Transverse colon (tissue), 4 donors: ENCODE results near the gene CHGA.

Experiments
- CTCF ChIP-seq, 5 experiments: fragments of 200-600 bp in 3 of 5; fragments of 450-650 bp in 2 of 5; sonication (generic) in 3 of 5; IDR thresholded peaks; 1 replicate in 2 of 5; 2 replicates in 3 of 5; pipeline ENCODE4 v1.5.1; 2016 to 2017; ENCODE audit warnings: antibody characterized with exemption in 5 of 5, inconsistent platforms in 3 of 5, mild to moderate bottlenecking in 2 of 5, moderate library complexity in 1 of 5
- POLR2A ChIP-seq: fragments of 450-650 bp; IDR thresholded peaks from one replicate; pipeline ENCODE4 v1.6.1; 2016; ENCODE audit warnings: antibody characterized with exemption, mild to moderate bottlenecking, moderate library complexity
- POLR2AphosphoS5 ChIP-seq, 3 donors: sonication (generic); formaldehyde crosslinking; IDR thresholded peaks; one replicate each; pipeline ENCODE4 v1.6.1; 2016; ENCODE audit warnings: antibody characterized with exemption in 3 of 3

- TF ChIP-seq CTCF (IDR thresholded peaks at IDR 0.05) (no peak), POLR2A (no peak), POLR2AphosphoS5 (IDR thresholded peaks at IDR 0.05) (no peak)
These were observed 5.3 kb downstream of the CHGA start for GRCh38 chr14:92928258-92928629.
